NCI-H345 (cell line): Measurements from ENCODE around the gene BRAT1.

Experiments used
- DNase-seq: peaks from one replicate; lab custom pipeline; 2025; lab: John Stamatoyannopoulos, UW

Gene BRAT1

DNA sequence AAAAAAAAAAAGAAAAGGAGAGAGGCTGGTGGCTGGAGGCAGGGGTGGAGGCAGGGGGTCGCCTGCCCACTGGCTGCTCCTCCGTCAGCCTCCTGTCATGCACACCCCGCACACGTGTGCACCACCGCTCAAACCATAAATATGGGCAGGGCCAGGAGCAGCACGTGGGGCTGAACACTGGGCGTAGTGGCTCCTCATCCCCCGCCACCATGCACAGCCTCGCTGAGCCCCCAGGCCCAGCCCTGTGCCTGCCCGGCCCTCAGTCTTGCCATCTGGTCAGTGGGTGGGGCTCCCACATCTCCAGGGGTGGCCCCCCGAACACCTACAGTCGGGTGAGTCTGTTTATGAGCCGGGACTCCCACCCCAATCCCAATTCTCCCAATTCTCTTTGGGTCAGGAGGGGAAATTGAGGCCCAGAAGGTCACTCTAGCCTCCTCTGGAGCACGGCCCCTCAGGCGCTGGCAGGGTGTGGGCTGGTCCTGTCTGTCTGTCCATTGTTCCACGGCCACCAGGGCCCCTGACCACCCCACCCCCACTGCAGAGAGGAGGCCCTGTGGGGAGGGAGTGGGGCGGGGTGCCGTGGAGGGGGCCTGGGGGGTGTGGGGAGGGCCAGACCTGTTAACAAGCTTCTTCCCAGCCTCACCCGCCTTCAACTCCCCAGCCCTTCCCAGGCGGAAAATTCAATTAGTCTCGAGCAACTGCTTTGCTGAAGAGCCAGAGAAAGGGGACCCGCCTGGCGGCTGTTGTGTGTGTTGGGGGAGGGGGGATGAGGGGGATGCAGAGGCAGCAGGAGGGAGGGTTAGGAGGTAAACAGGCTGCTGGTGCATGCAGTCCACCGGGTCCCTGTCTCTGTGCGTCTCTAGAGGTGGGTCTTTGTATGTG is 59.7 kb downstream of the BRAT1 start:
- no peak for DNase-seq

DNA sequence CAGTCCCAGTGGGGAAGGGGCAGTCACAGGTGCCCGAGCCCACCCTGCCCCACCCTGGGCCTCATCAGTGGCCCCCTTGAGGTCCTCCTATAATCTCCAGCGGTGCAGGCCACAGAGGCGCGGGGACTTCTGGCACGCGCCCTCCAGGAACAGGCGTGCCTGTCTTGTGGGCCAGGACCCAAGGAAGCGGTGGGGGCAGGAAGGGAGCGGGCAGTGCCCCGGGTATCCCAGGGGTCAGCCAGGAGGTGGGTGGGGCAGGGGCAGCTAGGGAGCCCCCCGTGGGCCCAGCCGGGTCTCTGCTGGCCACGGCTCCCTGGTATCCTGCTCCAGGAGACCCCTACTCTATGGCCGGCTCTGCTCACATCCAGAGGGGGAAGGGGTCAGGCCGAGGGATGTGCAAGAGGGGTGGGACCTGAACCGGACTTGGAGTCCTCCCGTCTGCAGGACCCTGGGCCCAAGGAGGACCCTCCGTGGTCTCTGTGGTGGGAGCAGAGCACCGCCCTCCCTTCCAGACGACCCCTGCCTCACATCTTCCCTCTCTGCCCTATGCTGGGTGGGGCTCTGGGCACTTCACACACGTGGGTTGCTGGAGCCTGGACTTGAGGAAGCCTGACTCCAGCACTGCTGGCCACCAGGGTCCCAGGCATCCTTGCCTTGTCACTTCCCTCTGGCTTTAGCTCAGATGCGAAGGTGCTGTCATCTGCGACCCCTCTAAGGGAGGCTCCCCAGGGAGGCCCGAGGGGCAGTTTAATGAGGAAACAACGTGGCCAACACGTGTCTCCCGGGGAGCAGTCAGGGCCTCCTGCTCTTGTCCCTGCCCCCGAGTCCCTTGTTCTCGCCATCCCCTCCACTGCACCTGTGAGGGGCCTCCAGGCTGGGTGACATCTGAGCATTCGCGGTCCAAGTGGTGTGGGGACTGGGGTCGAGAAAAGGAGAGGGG is 60.9 kb downstream of the BRAT1 start:
- DNase-seq, result no peak

DNA sequence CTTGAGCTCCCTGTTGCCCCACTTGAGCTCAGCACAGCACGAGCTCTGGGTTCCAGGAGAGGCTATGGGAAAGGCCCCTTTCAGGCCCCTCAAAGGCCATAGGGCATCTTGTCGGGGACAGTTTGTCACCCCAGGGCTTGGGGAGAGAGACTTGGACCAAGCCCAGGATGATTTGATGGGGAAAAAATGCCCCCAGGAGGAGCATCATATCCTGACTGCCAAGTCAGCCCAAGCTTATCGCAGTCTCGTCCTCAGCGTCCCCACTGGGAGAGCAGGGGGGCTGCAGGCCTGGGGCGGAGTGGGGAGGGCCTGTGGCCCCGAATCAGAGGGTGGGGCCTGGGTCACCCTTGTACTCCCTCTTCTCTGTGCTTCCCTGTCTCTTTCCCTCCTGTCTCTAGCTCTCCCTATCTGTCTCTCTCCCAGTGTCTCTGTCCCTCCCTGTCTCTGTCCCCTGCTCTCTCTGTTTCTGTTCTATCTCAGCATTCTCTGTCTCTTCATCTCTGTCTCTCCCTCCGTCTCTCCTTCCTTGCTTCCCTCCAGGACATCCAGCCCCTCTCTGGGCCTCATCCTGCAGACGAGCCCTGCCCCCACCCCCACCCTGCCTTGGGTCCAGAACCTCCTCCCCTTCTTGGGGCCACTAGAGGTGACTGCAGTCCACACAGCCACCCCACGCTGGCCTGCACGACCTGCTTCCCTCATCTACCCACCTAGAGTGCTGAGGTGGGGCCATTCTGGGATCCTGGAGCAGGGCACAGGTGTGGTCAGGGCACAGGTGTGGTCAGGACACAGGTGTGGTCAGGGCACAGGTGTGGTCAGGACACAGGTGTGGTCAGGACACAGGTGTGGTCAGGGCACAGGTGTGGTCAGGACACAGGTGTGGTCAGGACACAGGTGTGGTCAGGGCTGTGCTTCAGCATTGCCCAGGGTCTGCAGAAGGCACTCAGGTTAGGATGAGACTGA is 61.8 kb downstream of the BRAT1 start:
- DNase-seq, result no peak

DNA sequence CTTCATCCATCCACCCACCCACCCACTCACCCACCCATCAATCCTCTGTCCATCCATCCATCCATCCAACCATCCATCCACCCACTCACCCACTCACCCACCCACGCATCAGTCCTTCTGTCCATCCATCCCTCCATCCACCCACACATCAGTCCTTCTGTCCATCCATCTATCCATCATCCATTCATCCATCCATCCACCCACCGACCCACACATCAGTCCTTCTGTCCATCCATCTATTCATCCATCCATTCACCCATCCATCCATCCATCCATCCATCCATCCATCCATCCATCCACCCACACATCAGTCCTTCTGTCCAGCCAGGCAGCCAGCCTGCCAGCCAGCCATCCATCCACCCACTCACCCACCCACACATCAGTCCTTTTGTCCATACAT is 63.3 kb downstream of the BRAT1 start:
- no peak for DNase-seq

DNA sequence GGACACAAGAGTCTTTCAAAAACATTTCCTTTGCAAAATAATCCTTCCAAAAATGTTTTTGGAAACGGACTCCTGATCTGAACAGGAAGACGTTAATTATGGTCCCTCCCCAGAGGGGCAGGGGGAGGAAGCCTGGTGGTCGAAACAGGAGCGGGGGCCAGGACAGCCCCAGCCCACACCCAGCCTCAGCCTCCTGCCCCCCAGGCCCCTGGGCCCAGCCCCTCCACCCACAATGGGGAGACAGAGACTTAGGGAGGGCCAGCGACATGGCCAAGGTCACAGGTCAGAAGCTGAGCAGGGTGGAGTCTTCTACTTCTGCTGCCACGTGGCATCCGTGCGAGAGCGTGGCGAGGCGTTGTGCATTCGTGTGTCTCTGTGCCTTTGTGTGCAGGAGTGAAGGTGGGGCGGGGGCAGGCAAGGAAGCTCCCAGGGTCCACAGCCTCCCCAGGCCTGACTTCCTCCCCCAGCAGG is 65.1 kb downstream of the BRAT1 start:
- DNase-seq, result no peak

DNA sequence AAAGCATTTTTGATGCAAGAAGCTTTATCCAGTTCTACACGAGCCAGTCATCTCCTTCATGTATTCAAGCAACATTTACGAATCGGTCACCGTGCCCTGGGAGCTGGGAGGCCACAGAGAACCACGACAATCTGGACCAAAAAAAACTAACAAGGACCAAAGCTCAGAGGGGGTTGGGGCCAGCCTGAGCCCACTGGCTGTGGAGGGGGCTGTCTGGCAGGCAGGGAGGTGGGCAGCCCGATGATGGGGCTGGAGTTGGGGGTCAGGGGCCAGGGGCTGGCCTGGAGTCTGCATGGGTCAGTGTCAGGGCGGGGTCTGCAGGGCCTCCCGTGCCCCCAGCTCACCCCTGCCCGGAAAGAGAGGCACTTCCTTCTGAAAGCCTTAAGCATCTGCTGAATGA is 66.6 kb downstream of the BRAT1 start:
- DNase-seq, result no peak

DNA sequence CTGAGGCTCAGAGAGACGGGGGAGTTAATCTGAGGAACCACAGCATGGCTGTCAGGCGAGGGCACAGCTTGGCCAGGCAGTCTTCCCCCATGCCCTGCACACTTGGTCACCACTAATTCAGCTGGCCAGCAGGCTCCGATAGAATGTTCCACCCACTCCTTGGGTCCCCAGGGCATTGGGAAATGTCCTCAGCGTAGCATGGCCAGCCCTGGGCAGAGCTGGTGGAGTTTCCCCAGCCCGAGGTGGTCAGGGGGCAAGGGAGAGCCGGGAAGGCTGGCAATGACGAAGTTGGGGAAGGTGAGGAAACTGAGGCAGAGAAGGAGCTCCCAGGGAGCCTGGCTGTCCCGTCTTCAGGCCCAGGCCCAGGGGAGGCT is 67.1 kb downstream of the BRAT1 start:
- DNase-seq, result no peak
